ENCODE data around the gene PARD3. TPM values are rescaled to one million over a fixed set of nuclear protein-coding genes. Genes with fewer than 3 reads are reported as not detected.

The PARD3 gene
- total RNA-seq, 2 donors from 2014 or later, result 59.6 to 74.6 TPM

DNA sequence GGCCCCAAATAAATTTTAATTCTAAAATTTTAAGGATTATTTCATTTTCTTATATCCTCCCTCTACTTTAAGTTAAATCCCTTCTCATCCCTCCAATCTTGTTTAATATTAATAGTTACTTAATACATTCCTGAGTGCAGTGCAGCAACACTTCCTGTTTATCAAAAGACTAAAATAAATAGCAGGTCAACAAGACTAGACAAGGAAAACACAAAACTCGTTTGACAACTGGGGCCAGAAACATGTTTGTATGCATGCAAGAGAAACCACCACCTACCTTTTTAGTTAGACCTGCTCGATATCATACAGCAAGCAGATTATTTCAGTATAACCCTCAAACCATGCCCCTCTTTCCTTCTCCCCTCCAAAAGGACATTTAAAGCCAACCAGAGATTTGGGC, 95.8 kb downstream of the PARD3 start:
- Mint-ChIP-seq H3K27ac (no peak overlapping the region), H3K36me3 (ENCODE audit: low read depth) (no peaks in the 10 kb centered on the region), H3K4me3 (no peak overlapping the region), H3K9me3 (no peaks in the 10 kb centered on the region), H3K27me3 (ENCODE audit: insufficient read depth) (no peaks in the 10 kb centered on the region), H3K4me1 (peaks cover 13% of the 10 kb centered on the region)
- no peak overlapping the region for H3K9ac ChIP-seq (ENCODE audit: extremely low read depth, low read length, poor library complexity, severe bottlenecking)
- no peaks in the 10 kb centered on the region for H3K27me3 ChIP-seq (ENCODE audit: control insufficient read depth, insufficient read depth, low read length, poor library complexity, severe bottlenecking)
- no peak overlapping the region for H3K4me3 ChIP-seq (ENCODE audit: low read length)
- no peaks in the 10 kb centered on the region for H3K36me3 ChIP-seq (ENCODE audit: control insufficient read depth, insufficient read depth, low read length)
- no peak for DNase-seq
- H3K27ac ChIP-seq (ENCODE audit: low read depth, low read length), result no peak overlapping the region
- no peaks in the 10 kb centered on the region for H3K9me3 ChIP-seq (ENCODE audit: control insufficient read depth, low read length)
- H3K4me1 ChIP-seq (ENCODE audit: control insufficient read depth, insufficient read depth, low read length), result no peaks in the 10 kb centered on the region
- TF ChIP-seq, protein P1, sequence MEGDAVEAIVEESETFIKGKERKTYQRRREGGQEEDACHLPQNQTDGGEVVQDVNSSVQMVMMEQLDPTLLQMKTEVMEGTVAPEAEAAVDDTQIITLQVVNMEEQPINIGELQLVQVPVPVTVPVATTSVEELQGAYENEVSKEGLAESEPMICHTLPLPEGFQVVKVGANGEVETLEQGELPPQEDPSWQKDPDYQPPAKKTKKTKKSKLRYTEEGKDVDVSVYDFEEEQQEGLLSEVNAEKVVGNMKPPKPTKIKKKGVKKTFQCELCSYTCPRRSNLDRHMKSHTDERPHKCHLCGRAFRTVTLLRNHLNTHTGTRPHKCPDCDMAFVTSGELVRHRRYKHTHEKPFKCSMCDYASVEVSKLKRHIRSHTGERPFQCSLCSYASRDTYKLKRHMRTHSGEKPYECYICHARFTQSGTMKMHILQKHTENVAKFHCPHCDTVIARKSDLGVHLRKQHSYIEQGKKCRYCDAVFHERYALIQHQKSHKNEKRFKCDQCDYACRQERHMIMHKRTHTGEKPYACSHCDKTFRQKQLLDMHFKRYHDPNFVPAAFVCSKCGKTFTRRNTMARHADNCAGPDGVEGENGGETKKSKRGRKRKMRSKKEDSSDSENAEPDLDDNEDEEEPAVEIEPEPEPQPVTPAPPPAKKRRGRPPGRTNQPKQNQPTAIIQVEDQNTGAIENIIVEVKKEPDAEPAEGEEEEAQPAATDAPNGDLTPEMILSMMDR (conservative IDR thresholded peaks at IDR 0.05), result no peak
- 89 to 90% methylated on average over 2 of the region's 2 CpGs for WGBS, 2 experiments (ENCODE audit: insufficient coverage in 1 of 2, insufficient read length in 1 of 2)

DNA sequence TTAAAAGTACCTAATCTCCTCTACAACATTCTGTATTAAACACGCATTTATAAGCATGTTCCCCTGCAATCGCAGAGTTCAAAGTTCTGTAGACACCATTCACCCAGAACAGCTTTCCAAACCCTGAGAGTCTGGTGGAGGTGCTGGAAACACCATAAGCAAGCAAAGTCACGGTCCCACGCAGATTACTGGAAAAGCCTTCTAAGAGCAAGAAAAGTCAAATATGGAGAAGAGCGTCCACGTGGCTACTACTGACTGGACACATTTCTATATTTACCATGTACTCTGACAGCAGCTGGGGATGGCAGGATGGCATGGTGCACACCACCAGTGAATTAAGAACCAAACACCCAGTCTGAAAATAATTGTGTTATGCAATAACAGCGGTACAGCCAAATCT, 97.7 kb downstream of the PARD3 start:
- Mint-ChIP-seq H3K27me3 (ENCODE audit: insufficient read depth) (no peaks in the 10 kb centered on the region), H3K36me3 (ENCODE audit: low read depth) (no peaks in the 10 kb centered on the region), H3K9me3 (no peaks in the 10 kb centered on the region), H3K4me1 (peaks cover 16% of the 10 kb centered on the region), H3K27ac (no peak overlapping the region), H3K4me3 (no peak overlapping the region)
- H3K27ac ChIP-seq (ENCODE audit: low read depth, low read length), result no peak overlapping the region
- TF ChIP-seq, protein P1 (conservative IDR thresholded peaks at IDR 0.05), result no peak
- H3K27me3 ChIP-seq (ENCODE audit: control insufficient read depth, insufficient read depth, low read length, poor library complexity, severe bottlenecking), result no peaks in the 10 kb centered on the region
- H3K9me3 ChIP-seq (ENCODE audit: control insufficient read depth, low read length), result no peaks in the 10 kb centered on the region
- H3K4me3 ChIP-seq (ENCODE audit: low read length), result no peak overlapping the region
- WGBS, 2 experiments (ENCODE audit: insufficient coverage in 1 of 2, insufficient read length in 1 of 2), result 95 to 98% methylated on average over 7 of the region's 7 CpGs
- no peak overlapping the region for H3K9ac ChIP-seq (ENCODE audit: extremely low read depth, low read length, poor library complexity, severe bottlenecking)
- H3K4me1 ChIP-seq (ENCODE audit: control insufficient read depth, insufficient read depth, low read length), result peaks cover 3% of the 10 kb centered on the region
- DNase-seq, result no peak
- H3K36me3 ChIP-seq (ENCODE audit: control insufficient read depth, insufficient read depth, low read length), result no peaks in the 10 kb centered on the region

DNA sequence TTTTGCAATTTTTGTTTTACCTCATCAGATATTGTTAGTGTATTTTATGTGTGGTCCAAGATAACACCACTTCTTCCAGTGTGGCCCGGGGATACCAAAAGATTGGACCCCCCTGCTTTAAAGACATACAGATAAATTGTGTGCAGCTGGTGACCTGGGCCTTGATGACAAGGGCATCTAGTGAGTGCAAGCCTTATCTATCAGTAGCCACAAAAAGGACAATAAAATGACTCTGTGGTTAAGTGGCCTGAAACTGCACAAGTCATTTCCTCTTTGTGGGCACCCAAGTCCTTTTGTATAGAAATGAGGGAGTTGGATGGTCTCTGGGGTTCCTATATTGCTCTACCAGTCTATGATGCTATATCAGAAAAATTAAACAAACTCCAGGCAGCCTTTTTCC, 98.1 kb downstream of the PARD3 start:
- WGBS, 2 experiments (ENCODE audit: insufficient coverage in 1 of 2, insufficient read length in 1 of 2), result 94% methylated on average over 1 of the region's 1 CpG; no CpG with 5 or more reads in 1 of the 2 experiments

More for the DNA sequence above, 98.1 kb downstream of the PARD3 start:
- no peak overlapping the region for H3K4me3 ChIP-seq (ENCODE audit: low read length)
- DNase-seq, result no peak
- H3K27ac ChIP-seq (ENCODE audit: low read depth, low read length), result no peak overlapping the region
- Mint-ChIP-seq H3K9me3 (no peaks in the 10 kb centered on the region), H3K4me1 (peaks cover 21% of the 10 kb centered on the region), H3K36me3 (ENCODE audit: low read depth) (no peaks in the 10 kb centered on the region), H3K27me3 (ENCODE audit: insufficient read depth) (no peaks in the 10 kb centered on the region), H3K27ac (no peak overlapping the region), H3K4me3 (no peak overlapping the region)
- H3K9ac ChIP-seq (ENCODE audit: extremely low read depth, low read length, poor library complexity, severe bottlenecking), result no peak overlapping the region
- TF ChIP-seq, protein P1 (conservative IDR thresholded peaks at IDR 0.05), result no peak
- no peaks in the 10 kb centered on the region for H3K9me3 ChIP-seq (ENCODE audit: control insufficient read depth, low read length)
- no peaks in the 10 kb centered on the region for H3K36me3 ChIP-seq (ENCODE audit: control insufficient read depth, insufficient read depth, low read length)
- H3K27me3 ChIP-seq (ENCODE audit: control insufficient read depth, insufficient read depth, low read length, poor library complexity, severe bottlenecking), result no peaks in the 10 kb centered on the region
- H3K4me1 ChIP-seq (ENCODE audit: control insufficient read depth, insufficient read depth, low read length), result peaks cover 3% of the 10 kb centered on the region

All from endodermal cell (in vitro differentiated cells).